C4-2B (cell line): Measurements from ENCODE around the gene RRP36.

Source experiments
- CTCF ChIP-seq: fragments of 450-650 bp; conservative IDR thresholded peaks from 2 replicates; pipeline ENCODE4 v1.5.1; 2017; ENCODE audit warnings: mild to moderate bottlenecking
- ZFX ChIP-seq: fragments of 450-650 bp; IDR thresholded peaks from 2 replicates; pipeline ENCODE4 v1.6.1; 2017

- TF ChIP-seq CTCF (no peak), ZFX (no peak)
These were observed 15.3 kb downstream of the RRP36 start for GRCh38 chr6:43036712-43037111.
